Prostate gland (tissue), 2 donors: ENCODE data around the gene CEP57L1.

Source experiments
- CTCF ChIP-seq, 4 experiments: fragments of 200-600 bp in 2 of 4; fragments of 450-650 bp in 2 of 4; sonication (generic) in 2 of 4; IDR thresholded peaks; 1 replicate in 3 of 4; 2 replicates in 1 of 4; pipeline ENCODE4 v1.5.1; 2016 to 2019; ENCODE audit warnings: antibody characterized with exemption in 4 of 4, mild to moderate bottlenecking in 2 of 4, moderate library complexity in 2 of 4
- POLR2A ChIP-seq: fragments of 450-650 bp; IDR thresholded peaks from one replicate; pipeline ENCODE4 v1.6.1; 2016; ENCODE audit warnings: antibody characterized with exemption, mild to moderate bottlenecking
- POLR2AphosphoS5 ChIP-seq: sonication (generic); formaldehyde crosslinking; IDR thresholded peaks from one replicate; pipeline ENCODE4 v1.6.1; 2017; ENCODE audit warnings: antibody characterized with exemption

- TF ChIP-seq CTCF (IDR thresholded peaks at IDR 0.05) (no peak), POLR2A (no peak), POLR2AphosphoS5 (no peak)
Observed at GRCh38 chr6:109096208-109096607, 901 bp downstream of the CEP57L1 start.
